PC-9 (cell line): ENCODE data around the gene RAB25.

Source experiments
- EZH2 ChIP-seq: fragments of 200-600 bp; sonication (generic); IDR thresholded peaks from 2 replicates; pipeline ENCODE4 v1.8.0; 2017; ENCODE audit warnings: antibody characterized with exemption, low read depth
- TF ChIP-seq, protein P1 (sequence below): fragments of 200-600 bp; sonication (generic); conservative IDR thresholded peaks from 2 replicates; pipeline ENCODE4 v1.6.1; 2017; ENCODE audit warnings: mixed run types, antibody characterized with exemption, mild to moderate bottlenecking, moderate library complexity

DNA sequence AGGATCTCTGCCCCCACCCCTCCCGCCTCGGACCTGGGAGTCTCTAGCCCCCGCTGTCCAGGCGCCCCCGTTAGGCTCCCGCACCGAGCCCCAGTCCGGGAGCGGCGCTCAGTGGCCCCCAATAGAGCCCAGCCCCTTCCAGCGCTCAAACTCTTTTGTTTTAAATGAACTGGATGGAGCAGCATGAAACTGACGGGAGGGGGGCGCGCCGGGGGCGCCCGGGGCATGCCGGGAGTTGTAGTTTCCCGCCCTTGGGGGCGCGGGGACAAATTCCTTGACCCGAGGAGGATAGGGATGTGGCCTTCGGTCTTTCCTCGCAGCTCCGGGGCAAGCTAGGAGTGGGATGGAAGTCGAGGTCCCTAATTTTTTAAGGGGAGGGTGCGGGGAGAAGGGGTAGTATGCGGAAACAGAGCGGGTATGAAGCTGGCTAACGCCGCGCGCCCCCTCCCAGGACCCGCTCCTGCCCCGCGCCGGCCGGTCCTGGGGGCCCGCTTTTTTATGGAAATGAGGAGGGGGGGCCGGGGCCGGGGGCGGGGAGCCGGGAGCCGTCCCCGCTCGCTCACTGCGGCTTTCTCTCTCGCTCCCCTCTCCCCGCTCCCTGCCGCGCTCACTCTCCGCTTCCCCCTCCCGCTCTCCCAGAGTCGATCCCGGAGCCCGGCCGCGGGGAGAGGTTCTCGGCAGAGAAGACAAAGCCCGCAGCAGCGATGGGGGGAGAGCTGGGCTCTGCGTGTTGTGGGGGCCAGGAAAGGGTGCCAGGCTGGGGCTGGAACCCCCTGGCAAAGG lies 21.5 kb downstream of the RAB25 start, which contains the start of gene MEX3A:
- no peak for TF ChIP-seq EZH2
- TF ChIP-seq, protein P1, sequence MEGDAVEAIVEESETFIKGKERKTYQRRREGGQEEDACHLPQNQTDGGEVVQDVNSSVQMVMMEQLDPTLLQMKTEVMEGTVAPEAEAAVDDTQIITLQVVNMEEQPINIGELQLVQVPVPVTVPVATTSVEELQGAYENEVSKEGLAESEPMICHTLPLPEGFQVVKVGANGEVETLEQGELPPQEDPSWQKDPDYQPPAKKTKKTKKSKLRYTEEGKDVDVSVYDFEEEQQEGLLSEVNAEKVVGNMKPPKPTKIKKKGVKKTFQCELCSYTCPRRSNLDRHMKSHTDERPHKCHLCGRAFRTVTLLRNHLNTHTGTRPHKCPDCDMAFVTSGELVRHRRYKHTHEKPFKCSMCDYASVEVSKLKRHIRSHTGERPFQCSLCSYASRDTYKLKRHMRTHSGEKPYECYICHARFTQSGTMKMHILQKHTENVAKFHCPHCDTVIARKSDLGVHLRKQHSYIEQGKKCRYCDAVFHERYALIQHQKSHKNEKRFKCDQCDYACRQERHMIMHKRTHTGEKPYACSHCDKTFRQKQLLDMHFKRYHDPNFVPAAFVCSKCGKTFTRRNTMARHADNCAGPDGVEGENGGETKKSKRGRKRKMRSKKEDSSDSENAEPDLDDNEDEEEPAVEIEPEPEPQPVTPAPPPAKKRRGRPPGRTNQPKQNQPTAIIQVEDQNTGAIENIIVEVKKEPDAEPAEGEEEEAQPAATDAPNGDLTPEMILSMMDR, result no peak
